ENCODE measurements around the gene CD81.

The CD81 gene

GRCh38 chr11:2426826-2427521 is 49.9 kb downstream of the CD81 start:
- in situ Hi-C loops (cut with HindIII; ENCODE audit: low sequenced_read_pairs) = no loop called here
- no peak for DNase-seq (ENCODE audit: low read depth, low spot score)
- H3K4me3 ChIP-seq (ENCODE audit: low read depth, low read length) = no peak overlapping the region
- TF ChIP-seq CTCF (IDR thresholded peaks at IDR 0.05; ENCODE audit: low read depth, low read length) = no peak

- in situ Hi-C loops (cut with HindIII; ENCODE audit: low sequenced_read_pairs) = no loop called here
- TF ChIP-seq CTCF (IDR thresholded peaks at IDR 0.05; ENCODE audit: low read depth, low read length) = no peak
- DNase-seq (ENCODE audit: low read depth, low spot score) = no peak
- no peak overlapping the region for H3K4me3 ChIP-seq (ENCODE audit: low read depth, low read length)
Measured at GRCh38 chr11:2427721-2428321, 50.7 kb downstream of the CD81 start.

- in situ Hi-C loops (cut with HindIII; ENCODE audit: low sequenced_read_pairs) = no loop called here
- H3K4me3 ChIP-seq (ENCODE audit: low read depth, low read length) = no peak overlapping the region
- peak; percentile 83 for TF ChIP-seq CTCF (IDR thresholded peaks at IDR 0.05; ENCODE audit: low read depth, low read length)
- DNase-seq (ENCODE audit: low read depth, low spot score) = peak; percentile 5
Measured at GRCh38 chr11:2428322-2428795, 51.2 kb downstream of the CD81 start.

GRCh38 chr11:2431395-2431794 is 54.3 kb downstream of the CD81 start:
- no peak overlapping the region for H3K4me3 ChIP-seq (ENCODE audit: low read depth, low read length)
- no peak for TF ChIP-seq CTCF (IDR thresholded peaks at IDR 0.05; ENCODE audit: low read depth, low read length)
- DNase-seq (ENCODE audit: low read depth, low spot score) = no peak
- in situ Hi-C loops (cut with HindIII; ENCODE audit: low sequenced_read_pairs) = no loop called here

GRCh38 chr11:2432171-2432621 is 55.1 kb downstream of the CD81 start:
- in situ Hi-C loops (cut with HindIII; ENCODE audit: low sequenced_read_pairs) = no loop called here
- H3K4me3 ChIP-seq (ENCODE audit: low read depth, low read length) = no peak overlapping the region
- no peak for DNase-seq (ENCODE audit: low read depth, low spot score)
- no peak for TF ChIP-seq CTCF (IDR thresholded peaks at IDR 0.05; ENCODE audit: low read depth, low read length)

- in situ Hi-C loops (cut with HindIII; ENCODE audit: low sequenced_read_pairs) = no loop called here
- DNase-seq (ENCODE audit: low read depth, low spot score) = no peak
- TF ChIP-seq CTCF (IDR thresholded peaks at IDR 0.05; ENCODE audit: low read depth, low read length) = no peak
- no peak overlapping the region for H3K4me3 ChIP-seq (ENCODE audit: low read depth, low read length)
Measured at GRCh38 chr11:2432628-2433071, 55.5 kb downstream of the CD81 start.

Data from astrocyte of the spinal cord (primary cell).